ENCODE measurements around the gene NEDD4L. TPM values are rescaled to one million over a fixed set of nuclear protein-coding genes. Genes with fewer than 3 reads are reported as not detected.

Gene NEDD4L
- total and polyA plus RNA-seq, 10 of the 15 experiments (the other 5 are each of a cell fraction or from before 2014, with no cell fraction given): 7.4 to 24.0 (median 17.7) TPM

GRCh38 chr18:57998461-57998860, 45.6 kb upstream of the NEDD4L start (continued):
- TF ChIP-seq, protein P1, sequence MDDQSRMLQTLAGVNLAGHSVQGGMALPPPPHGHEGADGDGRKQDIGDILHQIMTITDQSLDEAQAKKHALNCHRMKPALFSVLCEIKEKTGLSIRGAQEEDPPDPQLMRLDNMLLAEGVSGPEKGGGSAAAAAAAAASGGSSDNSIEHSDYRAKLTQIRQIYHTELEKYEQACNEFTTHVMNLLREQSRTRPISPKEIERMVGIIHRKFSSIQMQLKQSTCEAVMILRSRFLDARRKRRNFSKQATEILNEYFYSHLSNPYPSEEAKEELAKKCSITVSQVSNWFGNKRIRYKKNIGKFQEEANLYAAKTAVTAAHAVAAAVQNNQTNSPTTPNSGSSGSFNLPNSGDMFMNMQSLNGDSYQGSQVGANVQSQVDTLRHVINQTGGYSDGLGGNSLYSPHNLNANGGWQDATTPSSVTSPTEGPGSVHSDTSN (IDR thresholded peaks at IDR 0.05; ENCODE audit: insufficient replicate concordance, low read depth, low read length): no peak
- no peak for TF ChIP-seq PAX5 (IDR thresholded peaks at IDR 0.05; ENCODE audit: borderline replicate concordance, low read depth, low read length)
- no peak for TF ChIP-seq RCOR1 (conservative IDR thresholded peaks at IDR 0.05; ENCODE audit: low read depth, low read length)
- TF ChIP-seq MXI1 (IDR thresholded peaks at IDR 0.05; ENCODE audit: low read depth, low read length): no peak
- TF ChIP-seq TCF7 (IDR thresholded peaks at IDR 0.05; ENCODE audit: borderline replicate concordance): no peak

GRCh38 chr18:58004317-58004716, 39.7 kb upstream of the NEDD4L start:
- Histone ChIP-seq H4K20me1 (ENCODE audit: control insufficient read depth, insufficient read depth) (no peaks in the 10 kb centered on the region), H3K36me3 (ENCODE audit: control insufficient read depth in 2 of 2, insufficient read depth in 2 of 2, low read length in 1 of 2) (no peaks in the 10 kb centered on the region), H3K27ac (ENCODE audit: control insufficient read depth, insufficient read depth) (no peak overlapping the region), H3K9ac (ENCODE audit: control insufficient read depth, insufficient read depth, low read length) (no peak overlapping the region), H3K79me2 (ENCODE audit: control insufficient read depth, insufficient read depth, low read length) (no peaks in the 10 kb centered on the region), H3K4me2 (ENCODE audit: control insufficient read depth, insufficient read depth) (no peak overlapping the region), H3K4me1 (ENCODE audit: control insufficient read depth, insufficient read depth, low read length) (no peaks in the 10 kb centered on the region), H3K4me3 (no peak overlapping the region), H3K9me3 (replicated peaks; ENCODE audit: control insufficient read depth, insufficient read depth, low read length) (no peaks in the 10 kb centered on the region), H2AFZ (ENCODE audit: control insufficient read depth, low read depth, low read length) (no peak overlapping the region), H3K27me3 (replicated peaks in 1 of 2; ENCODE audit: control insufficient read depth in 2 of 2, insufficient read depth in 2 of 2, low read length in 1 of 2) (no peaks in the 10 kb centered on the region; a peak in 1 of 4 replicates)
- ATAC-seq (no peak), FAIRE-seq (no peak), DNase-seq (ENCODE audit: low read depth, low spot score) (no peak)
- BruUV-seq (replicated peaks): no TSS peak
- RAD21 ChIA-PET (ENCODE audit: unreplicated experiment): no interaction called here
- TF ChIP-seq, protein P2, sequence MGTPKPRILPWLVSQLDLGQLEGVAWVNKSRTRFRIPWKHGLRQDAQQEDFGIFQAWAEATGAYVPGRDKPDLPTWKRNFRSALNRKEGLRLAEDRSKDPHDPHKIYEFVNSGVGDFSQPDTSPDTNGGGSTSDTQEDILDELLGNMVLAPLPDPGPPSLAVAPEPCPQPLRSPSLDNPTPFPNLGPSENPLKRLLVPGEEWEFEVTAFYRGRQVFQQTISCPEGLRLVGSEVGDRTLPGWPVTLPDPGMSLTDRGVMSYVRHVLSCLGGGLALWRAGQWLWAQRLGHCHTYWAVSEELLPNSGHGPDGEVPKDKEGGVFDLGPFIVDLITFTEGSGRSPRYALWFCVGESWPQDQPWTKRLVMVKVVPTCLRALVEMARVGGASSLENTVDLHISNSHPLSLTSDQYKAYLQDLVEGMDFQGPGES (IDR thresholded peaks at IDR 0.05): no peak
- TF ChIP-seq STAT1 (conservative IDR thresholded peaks at IDR 0.05): no peak
- TF ChIP-seq, protein P3, sequence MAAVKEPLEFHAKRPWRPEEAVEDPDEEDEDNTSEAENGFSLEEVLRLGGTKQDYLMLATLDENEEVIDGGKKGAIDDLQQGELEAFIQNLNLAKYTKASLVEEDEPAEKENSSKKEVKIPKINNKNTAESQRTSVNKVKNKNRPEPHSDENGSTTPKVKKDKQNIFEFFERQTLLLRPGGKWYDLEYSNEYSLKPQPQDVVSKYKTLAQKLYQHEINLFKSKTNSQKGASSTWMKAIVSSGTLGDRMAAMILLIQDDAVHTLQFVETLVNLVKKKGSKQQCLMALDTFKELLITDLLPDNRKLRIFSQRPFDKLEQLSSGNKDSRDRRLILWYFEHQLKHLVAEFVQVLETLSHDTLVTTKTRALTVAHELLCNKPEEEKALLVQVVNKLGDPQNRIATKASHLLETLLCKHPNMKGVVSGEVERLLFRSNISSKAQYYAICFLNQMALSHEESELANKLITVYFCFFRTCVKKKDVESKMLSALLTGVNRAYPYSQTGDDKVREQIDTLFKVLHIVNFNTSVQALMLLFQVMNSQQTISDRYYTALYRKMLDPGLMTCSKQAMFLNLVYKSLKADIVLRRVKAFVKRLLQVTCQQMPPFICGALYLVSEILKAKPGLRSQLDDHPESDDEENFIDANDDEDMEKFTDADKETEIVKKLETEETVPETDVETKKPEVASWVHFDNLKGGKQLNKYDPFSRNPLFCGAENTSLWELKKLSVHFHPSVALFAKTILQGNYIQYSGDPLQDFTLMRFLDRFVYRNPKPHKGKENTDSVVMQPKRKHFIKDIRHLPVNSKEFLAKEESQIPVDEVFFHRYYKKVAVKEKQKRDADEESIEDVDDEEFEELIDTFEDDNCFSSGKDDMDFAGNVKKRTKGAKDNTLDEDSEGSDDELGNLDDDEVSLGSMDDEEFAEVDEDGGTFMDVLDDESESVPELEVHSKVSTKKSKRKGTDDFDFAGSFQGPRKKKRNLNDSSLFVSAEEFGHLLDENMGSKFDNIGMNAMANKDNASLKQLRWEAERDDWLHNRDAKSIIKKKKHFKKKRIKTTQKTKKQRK (IDR thresholded peaks at IDR 0.05; ENCODE audit: low read depth, low read length): no peak
- no peak for TF ChIP-seq EED (IDR thresholded peaks at IDR 0.05; ENCODE audit: low read depth)
- CTCF ChIA-PET: interaction anchor here (0.9 kb wide), 1 partner anchor 20 kb away, joined by 3 read pairs; no protein-coding TSS in a partner anchor
- POLR2A ChIA-PET: no interaction called here
- in situ Hi-C loops (cut with MboI) (no loop called here), intact Hi-C loops (cut with micrococcal nuclease; ENCODE audit: unreplicated experiment) (no loop called here)
- SMC1A ChIA-PET (ENCODE audit: uncharacterized antibody, unreplicated experiment): interaction anchor here (0.8 kb wide), 1 partner anchor 21 kb away, joined by 3 read pairs; no protein-coding TSS in a partner anchor
- 73% methylated on average over 3 of the region's 3 CpGs for WGBS (ENCODE audit: insufficient coverage, insufficient replicate concordance, low lambda C conversion rate, missing lambda C conversion rate)
